ENCODE measurements around the gene SKIC2.
A peak's percentile ranks its signal among the peaks of the same experiment; 100 is the strongest.

The SKIC2 gene

DNA sequence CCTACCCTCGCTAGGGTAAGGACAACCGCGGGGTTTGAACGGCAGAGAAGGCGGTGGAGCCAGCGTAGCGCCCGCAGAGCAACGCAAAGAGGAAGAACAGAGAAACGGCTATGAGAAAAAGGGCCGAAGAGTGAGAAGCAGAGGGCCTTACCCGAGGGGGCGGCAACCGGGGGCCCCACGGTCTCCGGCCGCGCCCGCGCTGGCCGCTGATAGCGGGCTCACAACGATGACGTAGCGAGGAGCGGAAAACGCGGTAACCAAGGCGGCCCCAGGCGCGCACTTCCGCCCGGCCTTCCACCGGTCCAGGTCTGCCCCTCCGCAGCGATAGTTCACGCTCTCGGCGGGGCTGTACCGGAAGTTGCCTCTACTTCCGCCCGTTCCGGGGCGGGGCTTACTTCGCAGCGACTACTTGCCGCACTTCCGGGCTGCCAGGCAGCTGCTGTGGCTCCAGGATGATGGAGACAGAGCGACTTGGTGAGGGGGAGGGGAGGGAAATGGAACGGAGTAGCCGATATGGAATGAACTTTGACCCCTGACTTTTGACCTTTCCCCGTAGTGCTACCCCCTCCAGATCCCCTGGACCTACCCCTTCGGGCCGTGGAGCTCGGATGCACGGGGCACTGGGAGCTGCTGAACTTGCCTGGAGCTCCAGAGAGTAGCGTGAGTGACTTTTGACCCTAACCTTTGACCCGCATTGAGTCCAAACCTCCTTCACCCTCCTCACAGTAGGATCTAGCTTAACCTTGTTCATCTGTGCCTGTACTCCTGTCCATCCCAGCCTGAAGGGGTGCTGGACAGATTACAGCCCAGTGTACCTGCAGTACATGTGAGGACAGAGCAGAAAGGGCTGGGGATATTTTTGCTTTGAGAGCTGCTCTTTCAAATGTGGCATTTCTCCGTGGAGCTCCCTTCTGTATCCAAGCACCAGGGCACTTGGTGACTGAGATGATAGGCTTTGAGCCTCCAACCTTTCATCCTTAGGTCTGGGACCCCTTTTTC, at the start of gene SKIC2, which contains the start of gene NELFE (continued):
- TF ChIP-seq ZNF639 (tag by site-specific recombination; IDR thresholded peaks at IDR 0.05) = peak; percentile 76
- TF ChIP-seq ZBTB21 (tag by site-specific recombination; IDR thresholded peaks at IDR 0.05) = peak; percentile 97
- TF ChIP-seq ZNF132 (tag by site-specific recombination; IDR thresholded peaks at IDR 0.05; ENCODE audit: borderline replicate concordance) = no peak
- TF ChIP-seq ZNF785 (tag by site-specific recombination; IDR thresholded peaks at IDR 0.05) = no peak
- TF ChIP-seq PATZ1 (tag by site-specific recombination; IDR thresholded peaks at IDR 0.05) = peak; percentile 96
- TF ChIP-seq, protein P1, sequence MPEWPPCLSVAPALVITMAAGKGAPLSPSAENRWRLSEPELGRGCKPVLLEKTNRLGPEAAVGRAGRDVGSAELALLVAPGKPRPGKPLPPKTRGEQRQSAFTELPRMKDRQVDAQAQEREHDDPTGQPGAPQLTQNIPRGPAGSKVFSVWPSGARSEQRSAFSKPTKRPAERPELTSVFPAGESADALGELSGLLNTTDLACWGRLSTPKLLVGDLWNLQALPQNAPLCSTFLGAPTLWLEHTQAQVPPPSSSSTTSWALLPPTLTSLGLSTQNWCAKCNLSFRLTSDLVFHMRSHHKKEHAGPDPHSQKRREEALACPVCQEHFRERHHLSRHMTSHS (tag by site-specific recombination; IDR thresholded peaks at IDR 0.05) = no peak
- TF ChIP-seq ZNF629 (tag by site-specific recombination; IDR thresholded peaks at IDR 0.05) = peak; percentile 99
- TF ChIP-seq REPIN1 (tag by site-specific recombination; IDR thresholded peaks at IDR 0.05; ENCODE audit: low read depth) = no peak
- peak; percentile 92 for TF ChIP-seq KLF8 (tag by site-specific recombination; IDR thresholded peaks at IDR 0.05)
- no peak for TF ChIP-seq PRDM6 (tag by site-specific recombination; IDR thresholded peaks at IDR 0.05)
- peak; percentile 28; the same call in 1 of the 2 replicates for TF ChIP-seq OSR2 (tag by site-specific recombination; IDR thresholded peaks at IDR 0.05)
- TF ChIP-seq BCL11B (tag by site-specific recombination; IDR thresholded peaks at IDR 0.05; ENCODE audit: low read depth) = peak; percentile 99
- peak; percentile 44 for TF ChIP-seq YY1 (tag by site-specific recombination; IDR thresholded peaks at IDR 0.05)
- 0 out of 2 replicates have a peak, but pooled peaks have one; percentile 57 for TF ChIP-seq IKZF3 (tag by site-specific recombination; IDR thresholded peaks at IDR 0.05)
- peak; percentile 31; the same call in 1 of the 2 replicates for TF ChIP-seq ZFHX2 (tag by site-specific recombination; conservative IDR thresholded peaks at IDR 0.05)
- 0 out of 2 replicates have a peak, but pooled peaks have one; percentile 51 for TF ChIP-seq ZNF391 (tag by site-specific recombination; IDR thresholded peaks at IDR 0.05; ENCODE audit: borderline replicate concordance, low read depth)
- TF ChIP-seq, protein P2, sequence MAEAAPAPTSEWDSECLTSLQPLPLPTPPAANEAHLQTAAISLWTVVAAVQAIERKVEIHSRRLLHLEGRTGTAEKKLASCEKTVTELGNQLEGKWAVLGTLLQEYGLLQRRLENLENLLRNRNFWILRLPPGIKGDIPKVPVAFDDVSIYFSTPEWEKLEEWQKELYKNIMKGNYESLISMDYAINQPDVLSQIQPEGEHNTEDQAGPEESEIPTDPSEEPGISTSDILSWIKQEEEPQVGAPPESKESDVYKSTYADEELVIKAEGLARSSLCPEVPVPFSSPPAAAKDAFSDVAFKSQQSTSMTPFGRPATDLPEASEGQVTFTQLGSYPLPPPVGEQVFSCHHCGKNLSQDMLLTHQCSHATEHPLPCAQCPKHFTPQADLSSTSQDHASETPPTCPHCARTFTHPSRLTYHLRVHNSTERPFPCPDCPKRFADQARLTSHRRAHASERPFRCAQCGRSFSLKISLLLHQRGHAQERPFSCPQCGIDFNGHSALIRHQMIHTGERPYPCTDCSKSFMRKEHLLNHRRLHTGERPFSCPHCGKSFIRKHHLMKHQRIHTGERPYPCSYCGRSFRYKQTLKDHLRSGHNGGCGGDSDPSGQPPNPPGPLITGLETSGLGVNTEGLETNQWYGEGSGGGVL (tag by site-specific recombination; IDR thresholded peaks at IDR 0.05) = peak; percentile 60; the same call in 1 of the 2 replicates
- TF ChIP-seq ZNF501 (tag by site-specific recombination; IDR thresholded peaks at IDR 0.05) = peak; percentile 82
- TF ChIP-seq, protein P3, sequence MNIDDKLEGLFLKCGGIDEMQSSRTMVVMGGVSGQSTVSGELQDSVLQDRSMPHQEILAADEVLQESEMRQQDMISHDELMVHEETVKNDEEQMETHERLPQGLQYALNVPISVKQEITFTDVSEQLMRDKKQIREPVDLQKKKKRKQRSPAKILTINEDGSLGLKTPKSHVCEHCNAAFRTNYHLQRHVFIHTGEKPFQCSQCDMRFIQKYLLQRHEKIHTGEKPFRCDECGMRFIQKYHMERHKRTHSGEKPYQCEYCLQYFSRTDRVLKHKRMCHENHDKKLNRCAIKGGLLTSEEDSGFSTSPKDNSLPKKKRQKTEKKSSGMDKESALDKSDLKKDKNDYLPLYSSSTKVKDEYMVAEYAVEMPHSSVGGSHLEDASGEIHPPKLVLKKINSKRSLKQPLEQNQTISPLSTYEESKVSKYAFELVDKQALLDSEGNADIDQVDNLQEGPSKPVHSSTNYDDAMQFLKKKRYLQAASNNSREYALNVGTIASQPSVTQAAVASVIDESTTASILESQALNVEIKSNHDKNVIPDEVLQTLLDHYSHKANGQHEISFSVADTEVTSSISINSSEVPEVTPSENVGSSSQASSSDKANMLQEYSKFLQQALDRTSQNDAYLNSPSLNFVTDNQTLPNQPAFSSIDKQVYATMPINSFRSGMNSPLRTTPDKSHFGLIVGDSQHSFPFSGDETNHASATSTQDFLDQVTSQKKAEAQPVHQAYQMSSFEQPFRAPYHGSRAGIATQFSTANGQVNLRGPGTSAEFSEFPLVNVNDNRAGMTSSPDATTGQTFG (tag by site-specific recombination; IDR thresholded peaks at IDR 0.05; ENCODE audit: borderline replicate concordance) = no peak
- peak; percentile 52 for TF ChIP-seq SCRT2 (tag by site-specific recombination; IDR thresholded peaks at IDR 0.05)
- TF ChIP-seq KLF9 (tag by site-specific recombination; IDR thresholded peaks at IDR 0.05; ENCODE audit: low read depth) = peak; percentile 96
- peak; percentile 78 for TF ChIP-seq INSM2 (tag by site-specific recombination; IDR thresholded peaks at IDR 0.05)
- 0 out of 2 replicates have a peak, but pooled peaks have one; percentile 38 for TF ChIP-seq WT1 (tag by site-specific recombination; IDR thresholded peaks at IDR 0.05)

Measured in HEK293 (cell line).